ENCODE measurements around the gene PDCD1LG2.

Gene PDCD1LG2

GRCh38 chr9:5516453-5517220 is 6.3 kb downstream of the PDCD1LG2 start:
- no peak for TF ChIP-seq EZH2phosphoT487 (IDR thresholded peaks at IDR 0.05; ENCODE audit: borderline replicate concordance)
- TF ChIP-seq, protein P1, sequence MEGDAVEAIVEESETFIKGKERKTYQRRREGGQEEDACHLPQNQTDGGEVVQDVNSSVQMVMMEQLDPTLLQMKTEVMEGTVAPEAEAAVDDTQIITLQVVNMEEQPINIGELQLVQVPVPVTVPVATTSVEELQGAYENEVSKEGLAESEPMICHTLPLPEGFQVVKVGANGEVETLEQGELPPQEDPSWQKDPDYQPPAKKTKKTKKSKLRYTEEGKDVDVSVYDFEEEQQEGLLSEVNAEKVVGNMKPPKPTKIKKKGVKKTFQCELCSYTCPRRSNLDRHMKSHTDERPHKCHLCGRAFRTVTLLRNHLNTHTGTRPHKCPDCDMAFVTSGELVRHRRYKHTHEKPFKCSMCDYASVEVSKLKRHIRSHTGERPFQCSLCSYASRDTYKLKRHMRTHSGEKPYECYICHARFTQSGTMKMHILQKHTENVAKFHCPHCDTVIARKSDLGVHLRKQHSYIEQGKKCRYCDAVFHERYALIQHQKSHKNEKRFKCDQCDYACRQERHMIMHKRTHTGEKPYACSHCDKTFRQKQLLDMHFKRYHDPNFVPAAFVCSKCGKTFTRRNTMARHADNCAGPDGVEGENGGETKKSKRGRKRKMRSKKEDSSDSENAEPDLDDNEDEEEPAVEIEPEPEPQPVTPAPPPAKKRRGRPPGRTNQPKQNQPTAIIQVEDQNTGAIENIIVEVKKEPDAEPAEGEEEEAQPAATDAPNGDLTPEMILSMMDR (conservative IDR thresholded peaks at IDR 0.05; ENCODE audit: low read length) = no peak
- Histone ChIP-seq H3K4me3 (ENCODE audit: low read length, poor library complexity, severe bottlenecking) (no peak overlapping the region), H3K9me2 (replicated peaks; ENCODE audit: low read depth, low read length) (no peaks in the 10 kb centered on the region), H3K36me3 (ENCODE audit: insufficient read depth, low read length) (no peaks in the 10 kb centered on the region), H3K9ac (ENCODE audit: low read depth, low read length, poor library complexity, severe bottlenecking) (no peak overlapping the region), H3K4me2 (ENCODE audit: low read depth, low read length, poor library complexity, severe bottlenecking) (no peak overlapping the region), H3K27me3 (ENCODE audit: insufficient read depth, low read length, poor library complexity, severe bottlenecking) (no peaks in the 10 kb centered on the region), H3K79me2 (ENCODE audit: insufficient read depth, low read length) (no peaks in the 10 kb centered on the region), H3F3A (ENCODE audit: low read depth) (peaks cover 5% of the 10 kb centered on the region; the same call in 1 of the 2 replicates), H3K9me3 (ENCODE audit: insufficient read depth, low read depth, low read length) (no peaks in the 10 kb centered on the region), H4K20me1 (ENCODE audit: insufficient read depth, low read length, poor library complexity, severe bottlenecking) (no peaks in the 10 kb centered on the region), H3K4me1 (ENCODE audit: insufficient read depth, low read length, poor library complexity, severe bottlenecking) (peaks cover 36% of the 10 kb centered on the region), H2AFZ (ENCODE audit: low read length) (no peak overlapping the region)

- TF ChIP-seq, protein P1 (conservative IDR thresholded peaks at IDR 0.05; ENCODE audit: low read length) = no peak
- TF ChIP-seq EZH2phosphoT487 (IDR thresholded peaks at IDR 0.05; ENCODE audit: borderline replicate concordance) = no peak
- Histone ChIP-seq H3K9ac (ENCODE audit: low read depth, low read length, poor library complexity, severe bottlenecking) (peak overlapping the region; percentile 26), H3K27me3 (ENCODE audit: insufficient read depth, low read length, poor library complexity, severe bottlenecking) (no peaks in the 10 kb centered on the region), H3F3A (ENCODE audit: low read depth) (peaks cover 5% of the 10 kb centered on the region; the same call in 1 of the 2 replicates), H3K4me2 (ENCODE audit: low read depth, low read length, poor library complexity, severe bottlenecking) (peak overlapping the region; percentile 67), H2AFZ (ENCODE audit: low read length) (no peak overlapping the region), H3K9me2 (replicated peaks; ENCODE audit: low read depth, low read length) (no peaks in the 10 kb centered on the region), H3K79me2 (ENCODE audit: insufficient read depth, low read length) (no peaks in the 10 kb centered on the region), H4K20me1 (ENCODE audit: insufficient read depth, low read length, poor library complexity, severe bottlenecking) (no peaks in the 10 kb centered on the region), H3K36me3 (ENCODE audit: insufficient read depth, low read length) (no peaks in the 10 kb centered on the region), H3K4me1 (ENCODE audit: insufficient read depth, low read length, poor library complexity, severe bottlenecking) (peaks cover 39% of the 10 kb centered on the region), H3K9me3 (ENCODE audit: insufficient read depth, low read depth, low read length) (no peaks in the 10 kb centered on the region), H3K4me3 (ENCODE audit: low read length, poor library complexity, severe bottlenecking) (peak overlapping the region; percentile 34)
Measured at GRCh38 chr9:5518171-5518936, 8.0 kb downstream of the PDCD1LG2 start.

DNA sequence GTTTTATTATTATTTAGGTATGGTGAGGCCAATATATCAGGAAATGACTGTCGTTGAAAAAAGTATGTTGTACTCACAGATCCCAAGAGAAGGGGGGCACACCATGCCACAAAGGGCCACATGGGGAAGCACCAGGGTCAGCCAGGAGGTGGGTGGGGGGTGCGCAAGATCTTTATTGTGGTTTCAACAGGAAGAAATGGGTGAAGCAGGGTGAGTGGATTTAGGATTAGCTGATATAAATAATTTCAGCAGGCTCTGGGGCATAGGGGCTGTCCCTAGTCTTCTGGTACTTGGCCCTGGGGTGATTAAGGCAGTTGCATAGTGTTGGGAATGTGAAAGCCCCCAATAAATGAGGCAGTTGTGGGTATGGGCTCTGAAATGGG is 8.6 kb downstream of the PDCD1LG2 start:
- H3K9ac ChIP-seq (ENCODE audit: low read depth, low read length, poor library complexity, severe bottlenecking) = peak overlapping the region; percentile 26
- no peaks in the 10 kb centered on the region for H3K27me3 ChIP-seq (ENCODE audit: insufficient read depth, low read length, poor library complexity, severe bottlenecking)
- H3K9me2 ChIP-seq (replicated peaks; ENCODE audit: low read depth, low read length) = no peaks in the 10 kb centered on the region
- no peaks in the 10 kb centered on the region for H3K9me3 ChIP-seq (ENCODE audit: insufficient read depth, low read depth, low read length)
- H3F3A ChIP-seq (ENCODE audit: low read depth) = peaks cover 5% of the 10 kb centered on the region; the same call in 1 of the 2 replicates
- no peaks in the 10 kb centered on the region for H4K20me1 ChIP-seq (ENCODE audit: insufficient read depth, low read length, poor library complexity, severe bottlenecking)
- peak overlapping the region; percentile 67 for H3K4me2 ChIP-seq (ENCODE audit: low read depth, low read length, poor library complexity, severe bottlenecking)
- H3K36me3 ChIP-seq (ENCODE audit: insufficient read depth, low read length) = no peaks in the 10 kb centered on the region
- H3K79me2 ChIP-seq (ENCODE audit: insufficient read depth, low read length) = no peaks in the 10 kb centered on the region
- H3K4me3 ChIP-seq (ENCODE audit: low read length, poor library complexity, severe bottlenecking) = peak overlapping the region; percentile 34
- TF ChIP-seq, protein P1 (conservative IDR thresholded peaks at IDR 0.05; ENCODE audit: low read length) = no peak
- no peak for TF ChIP-seq EZH2phosphoT487 (IDR thresholded peaks at IDR 0.05; ENCODE audit: borderline replicate concordance)
- peaks cover 43% of the 10 kb centered on the region for H3K4me1 ChIP-seq (ENCODE audit: insufficient read depth, low read length, poor library complexity, severe bottlenecking)
- H2AFZ ChIP-seq (ENCODE audit: low read length) = no peak overlapping the region
